Liver (tissue), 9 donors: Measurements from ENCODE around the gene SCGN. TPM values are rescaled to one million over a fixed set of nuclear protein-coding genes. Genes with fewer than 3 reads are reported as not detected.

ENCODE experiments used
- DNase-seq: peaks from one replicate; pipeline ENCODE4 v3.0.0-alpha.2; 2017; ENCODE audit warnings: low spot score
- H3K27ac ChIP-seq, 2 donors: one replicate each; pipeline ENCODE4 v1.7.0; 2013; ENCODE audit warnings: inconsistent platforms in 2 of 2, low read length in 2 of 2, control low read depth in 1 of 2, low read depth in 1 of 2, mild to moderate bottlenecking in 1 of 2
- H3K27me3 ChIP-seq, 4 donors: one replicate each; pipeline versions ENCODE4 v1.6.1 to v1.7.0; 2013; ENCODE audit warnings: low read length in 3 of 4, inconsistent platforms in 1 of 4, mild to moderate bottlenecking in 1 of 4, moderate library complexity in 1 of 4; ENCODE audit not compliant: control insufficient read depth in 4 of 4, insufficient read depth in 4 of 4
- H3K36me3 ChIP-seq, 4 donors: one replicate each; pipeline versions ENCODE4 v1.6.1 to v1.7.0; 2013; ENCODE audit warnings: low read length in 3 of 4, mild to moderate bottlenecking in 3 of 4, low read depth in 1 of 4, moderate library complexity in 1 of 4; ENCODE audit not compliant: control insufficient read depth in 4 of 4, insufficient read depth in 3 of 4
- H3K4me1 ChIP-seq, 4 donors: one replicate each; pipeline versions ENCODE4 v1.6.1 to v1.7.0; 2013; ENCODE audit warnings: low read length in 3 of 4, mild to moderate bottlenecking in 3 of 4, moderate library complexity in 1 of 4; ENCODE audit not compliant: control insufficient read depth in 4 of 4, insufficient read depth in 4 of 4
- H3K4me3 ChIP-seq, 3 donors: one replicate each; pipeline versions ENCODE4 v1.6.1 to v1.7.0; 2013; ENCODE audit warnings: low read length in 3 of 3, control low read depth in 1 of 3, low read depth in 1 of 3, mild to moderate bottlenecking in 1 of 3
- H3K9ac ChIP-seq, 2 donors: one replicate each; pipeline ENCODE4 v1.7.0; 2013; ENCODE audit warnings: low read length in 2 of 2, mild to moderate bottlenecking in 2 of 2, moderate library complexity in 2 of 2, control low read depth in 1 of 2, low read depth in 1 of 2
- H3K9me3 ChIP-seq, 4 donors: one replicate each; pipeline versions ENCODE4 v1.6.1 to v1.7.0; 2013; ENCODE audit warnings: low read length in 3 of 4; ENCODE audit not compliant: control insufficient read depth in 4 of 4
- EGR1 ChIP-seq, 2 donors: IDR thresholded peaks; 2 replicates each; pipeline ENCODE4 v1.6.1; 2016 to 2018; ENCODE audit warnings: antibody characterized with exemption in 2 of 2, low read depth in 2 of 2
- FOXA1 ChIP-seq: IDR thresholded peaks from 2 replicates; pipeline ENCODE4 v1.6.1; 2016; ENCODE audit warnings: antibody characterized with exemption
- FOXA2 ChIP-seq: IDR thresholded peaks from 2 replicates; pipeline ENCODE4 v1.6.1; 2016; ENCODE audit warnings: antibody characterized with exemption
- GABPA ChIP-seq, 2 donors: IDR thresholded peaks in 1 of 2; conservative IDR thresholded peaks in 1 of 2; 2 replicates each; pipeline ENCODE4 v1.6.1; 2016; ENCODE audit warnings: antibody characterized with exemption in 2 of 2, mild to moderate bottlenecking in 1 of 2, moderate library complexity in 1 of 2
- HNF4A ChIP-seq, 2 donors: conservative IDR thresholded peaks; 2 replicates each; pipeline ENCODE4 v1.6.1; 2016; ENCODE audit warnings: antibody characterized with exemption in 2 of 2, mild to moderate bottlenecking in 2 of 2
- HNF4G ChIP-seq: IDR thresholded peaks from 2 replicates; pipeline ENCODE4 v1.6.1; 2016; ENCODE audit warnings: antibody characterized with exemption
- JUND ChIP-seq, 2 donors: IDR thresholded peaks; 2 replicates each; pipeline ENCODE4 v1.6.1; 2016; ENCODE audit warnings: antibody characterized with exemption in 2 of 2
- NR2F2 ChIP-seq: IDR thresholded peaks from 2 replicates; pipeline ENCODE4 v1.6.1; 2016; ENCODE audit warnings: antibody characterized with exemption
- RAD21 ChIP-seq, 2 donors: IDR thresholded peaks; 2 replicates each; pipeline ENCODE4 v1.6.1; 2016; ENCODE audit warnings: antibody characterized with exemption in 2 of 2, mild to moderate bottlenecking in 2 of 2
- RXRA ChIP-seq, 2 donors: IDR thresholded peaks; 2 replicates each; pipeline ENCODE4 v1.6.1; 2017 to 2018; ENCODE audit warnings: antibody characterized with exemption in 2 of 2, mild to moderate bottlenecking in 1 of 2
- SP1 ChIP-seq: IDR thresholded peaks from 2 replicates; pipeline ENCODE4 v1.6.1; 2018; ENCODE audit warnings: antibody characterized with exemption, mild to moderate bottlenecking
- TAF1 ChIP-seq: conservative IDR thresholded peaks from 2 replicates; pipeline ENCODE4 v1.6.1; 2016; ENCODE audit warnings: antibody characterized with exemption, mild to moderate bottlenecking
- YY1 ChIP-seq: IDR thresholded peaks from 2 replicates; pipeline ENCODE4 v1.6.1; 2016; ENCODE audit warnings: antibody characterized with exemption, mild to moderate bottlenecking
- WGBS: extraction: QIAGEN DNeasy Blood & Tissue Kit; methylation state at CpG from one replicate; pipeline ENCODE4 v1.1.7; 2013; 5-methylcytosine and 5-hydroxymethylcytosine counted together
- polyA plus RNA-seq, 2 donors: library from polyadenylated mRNA; stranded (reverse) in 1 of 2; unstranded in 1 of 2; fragments of 200-250 nt in 1 of 2; fragments of >200 nt in 1 of 2; fragmentation: Nextera tagmentation in 1 of 2; extraction: Ambion mirVana in 1 of 2; gene quantifications; one replicate each; pipeline versions ENCODE4 v1.2.1 to v1.2.3, GENCODE V29; 2013 to 2015
- total RNA-seq, 2 donors: library from RNA; depleted of rRNA; stranded (reverse); fragments of >200 nt; gene quantifications; one replicate each; pipeline ENCODE4 v1.2.3, GENCODE V29; 2014
- TF ChIP-seq, protein P1 (sequence below): IDR thresholded peaks from 2 replicates; pipeline ENCODE4 v1.6.1; 2016; ENCODE audit warnings: antibody characterized with exemption
- TF ChIP-seq, protein P2 (sequence below): fragments of 150-350 bp; IDR thresholded peaks from 2 replicates; pipeline ENCODE4 v1.5.1; 2017; ENCODE audit warnings: improper control_type of control experiment, low read depth, low read length; ENCODE audit not compliant: missing input control
- TF ChIP-seq, protein P3 (sequence below): IDR thresholded peaks from 2 replicates; pipeline ENCODE4 v1.6.1; 2016; ENCODE audit warnings: antibody characterized with exemption
- TF ChIP-seq, protein P4 (sequence below): IDR thresholded peaks from 2 replicates; pipeline ENCODE4 v1.6.1; 2016; ENCODE audit warnings: antibody characterized with exemption, mild to moderate bottlenecking
- TF ChIP-seq, protein P5 (sequence below): IDR thresholded peaks from 2 replicates; pipeline ENCODE4 v1.6.1; 2016; ENCODE audit warnings: antibody characterized with exemption
- donor health status: healthy.
- donor health status: healthy.
- donor health status: healthy.
- donor health status: healthy.
- donor health status: healthy.

The SCGN gene
- total and polyA plus RNA-seq, 4 donors, result 0.28 to 8.1 (median 2.8) TPM

DNA sequence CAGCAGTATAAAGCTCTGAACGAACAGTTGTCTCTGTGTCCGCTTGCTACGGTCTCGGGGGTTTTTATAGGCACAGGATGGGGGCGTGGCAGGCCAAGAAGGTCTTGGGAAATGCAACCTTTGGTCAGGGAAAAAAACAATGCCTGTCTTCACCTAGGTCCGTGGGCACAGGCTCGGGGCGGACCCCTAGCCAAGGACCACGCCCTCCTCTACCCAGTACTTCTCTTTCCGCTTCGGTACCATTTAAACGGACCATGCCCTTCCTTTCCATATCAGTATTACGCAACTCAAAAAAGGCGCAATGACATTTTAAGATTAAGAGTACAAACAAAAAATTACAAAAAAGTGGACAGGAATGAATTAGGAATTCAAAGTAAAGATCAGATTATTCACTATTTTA is 58.3 kb downstream of the SCGN start (continued):
- TF ChIP-seq GABPA (IDR thresholded peaks at IDR 0.05 in 1 of 2, conservative IDR thresholded peaks at IDR 0.05 in 1 of 2), result no peak
- no peak for TF ChIP-seq EGR1 (IDR thresholded peaks at IDR 0.05; ENCODE audit: low read depth in 2 of 2)

DNA sequence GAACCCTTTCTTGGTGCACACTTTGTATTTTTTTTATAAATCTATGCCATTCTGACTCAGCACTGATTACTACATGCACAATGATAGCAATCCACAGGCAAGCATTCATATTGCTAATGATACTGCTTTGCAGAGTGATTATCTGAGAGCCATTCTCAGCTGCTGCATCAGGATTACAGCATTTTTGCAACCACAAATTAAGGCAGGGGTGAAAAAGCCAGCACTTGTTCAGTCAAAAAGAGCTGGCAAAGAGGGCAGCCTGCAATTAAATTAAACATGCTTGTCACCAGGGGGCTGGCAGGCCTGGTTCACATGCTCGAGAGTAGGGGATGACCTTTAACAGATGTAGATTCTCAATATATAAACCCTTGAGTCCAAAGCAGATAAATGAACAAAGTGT is 61.8 kb downstream of the SCGN start:
- H3K36me3 ChIP-seq, result no peaks in the 10 kb centered on the region
- no peak overlapping the region for H3K9ac ChIP-seq
- H3K9me3 ChIP-seq, result no peaks in the 10 kb centered on the region
- H3K4me3 ChIP-seq, result no peak overlapping the region
- no peaks in the 10 kb centered on the region for H3K27me3 ChIP-seq
- 74% methylated on average over 1 of the region's 1 CpG for WGBS
- DNase-seq, result no peak
- no peak overlapping the region for H3K27ac ChIP-seq
- H3K4me1 ChIP-seq, result no peaks in the 10 kb centered on the region
- TF ChIP-seq, protein P1, sequence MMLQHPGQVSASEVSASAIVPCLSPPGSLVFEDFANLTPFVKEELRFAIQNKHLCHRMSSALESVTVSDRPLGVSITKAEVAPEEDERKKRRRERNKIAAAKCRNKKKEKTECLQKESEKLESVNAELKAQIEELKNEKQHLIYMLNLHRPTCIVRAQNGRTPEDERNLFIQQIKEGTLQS, result no peak
- TF ChIP-seq GABPA (IDR thresholded peaks at IDR 0.05 in 1 of 2, conservative IDR thresholded peaks at IDR 0.05 in 1 of 2), result no peak
- no peak for TF ChIP-seq FOXA2
- TF ChIP-seq TAF1, result no peak

DNA sequence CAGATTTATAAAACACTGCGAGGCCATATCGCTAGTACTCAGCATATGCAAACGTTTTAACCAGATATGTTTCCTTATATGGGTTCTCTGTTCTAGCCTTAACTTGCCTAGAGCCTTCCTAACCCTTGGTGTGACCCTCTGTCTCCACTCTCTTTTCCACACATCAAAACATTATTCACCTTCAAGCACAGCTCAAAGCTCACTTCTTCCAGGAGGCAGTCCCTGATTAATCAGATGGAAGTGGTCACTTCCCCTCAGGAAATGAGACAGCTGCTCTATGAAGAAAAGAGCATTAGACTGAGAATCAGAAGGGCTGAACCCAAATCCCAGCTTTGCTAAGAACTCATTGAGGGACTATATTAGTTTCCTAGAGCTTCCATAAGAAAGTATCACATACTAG is 62.8 kb downstream of the SCGN start:
- Histone ChIP-seq H3K9me3 (no peaks in the 10 kb centered on the region), H3K27ac (no peak overlapping the region), H3K36me3 (no peaks in the 10 kb centered on the region), H3K4me1 (no peaks in the 10 kb centered on the region), H3K27me3 (no peaks in the 10 kb centered on the region), H3K9ac (no peak overlapping the region), H3K4me3 (no peak overlapping the region)
- 77% methylated on average over 3 of the region's 3 CpGs for WGBS
- TF ChIP-seq, protein P2, sequence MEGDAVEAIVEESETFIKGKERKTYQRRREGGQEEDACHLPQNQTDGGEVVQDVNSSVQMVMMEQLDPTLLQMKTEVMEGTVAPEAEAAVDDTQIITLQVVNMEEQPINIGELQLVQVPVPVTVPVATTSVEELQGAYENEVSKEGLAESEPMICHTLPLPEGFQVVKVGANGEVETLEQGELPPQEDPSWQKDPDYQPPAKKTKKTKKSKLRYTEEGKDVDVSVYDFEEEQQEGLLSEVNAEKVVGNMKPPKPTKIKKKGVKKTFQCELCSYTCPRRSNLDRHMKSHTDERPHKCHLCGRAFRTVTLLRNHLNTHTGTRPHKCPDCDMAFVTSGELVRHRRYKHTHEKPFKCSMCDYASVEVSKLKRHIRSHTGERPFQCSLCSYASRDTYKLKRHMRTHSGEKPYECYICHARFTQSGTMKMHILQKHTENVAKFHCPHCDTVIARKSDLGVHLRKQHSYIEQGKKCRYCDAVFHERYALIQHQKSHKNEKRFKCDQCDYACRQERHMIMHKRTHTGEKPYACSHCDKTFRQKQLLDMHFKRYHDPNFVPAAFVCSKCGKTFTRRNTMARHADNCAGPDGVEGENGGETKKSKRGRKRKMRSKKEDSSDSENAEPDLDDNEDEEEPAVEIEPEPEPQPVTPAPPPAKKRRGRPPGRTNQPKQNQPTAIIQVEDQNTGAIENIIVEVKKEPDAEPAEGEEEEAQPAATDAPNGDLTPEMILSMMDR, result no peak
- TF ChIP-seq HNF4A (conservative IDR thresholded peaks at IDR 0.05), result no peak
- no peak for TF ChIP-seq RXRA (IDR thresholded peaks at IDR 0.05)
- no peak for TF ChIP-seq NR2F2
- TF ChIP-seq, protein P1, result no peak
- TF ChIP-seq GABPA (IDR thresholded peaks at IDR 0.05 in 1 of 2, conservative IDR thresholded peaks at IDR 0.05 in 1 of 2), result no peak
- TF ChIP-seq SP1, result no peak
- no peak for TF ChIP-seq YY1
- no peak for TF ChIP-seq EGR1 (IDR thresholded peaks at IDR 0.05; ENCODE audit: low read depth in 2 of 2)
- TF ChIP-seq, protein P3, sequence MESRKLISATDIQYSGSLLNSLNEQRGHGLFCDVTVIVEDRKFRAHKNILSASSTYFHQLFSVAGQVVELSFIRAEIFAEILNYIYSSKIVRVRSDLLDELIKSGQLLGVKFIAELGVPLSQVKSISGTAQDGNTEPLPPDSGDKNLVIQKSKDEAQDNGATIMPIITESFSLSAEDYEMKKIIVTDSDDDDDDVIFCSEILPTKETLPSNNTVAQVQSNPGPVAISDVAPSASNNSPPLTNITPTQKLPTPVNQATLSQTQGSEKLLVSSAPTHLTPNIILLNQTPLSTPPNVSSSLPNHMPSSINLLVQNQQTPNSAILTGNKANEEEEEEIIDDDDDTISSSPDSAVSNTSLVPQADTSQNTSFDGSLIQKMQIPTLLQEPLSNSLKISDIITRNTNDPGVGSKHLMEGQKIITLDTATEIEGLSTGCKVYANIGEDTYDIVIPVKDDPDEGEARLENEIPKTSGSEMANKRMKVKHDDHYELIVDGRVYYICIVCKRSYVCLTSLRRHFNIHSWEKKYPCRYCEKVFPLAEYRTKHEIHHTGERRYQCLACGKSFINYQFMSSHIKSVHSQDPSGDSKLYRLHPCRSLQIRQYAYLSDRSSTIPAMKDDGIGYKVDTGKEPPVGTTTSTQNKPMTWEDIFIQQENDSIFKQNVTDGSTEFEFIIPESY, result no peak
- TF ChIP-seq TAF1, result no peak
- TF ChIP-seq, protein P4, sequence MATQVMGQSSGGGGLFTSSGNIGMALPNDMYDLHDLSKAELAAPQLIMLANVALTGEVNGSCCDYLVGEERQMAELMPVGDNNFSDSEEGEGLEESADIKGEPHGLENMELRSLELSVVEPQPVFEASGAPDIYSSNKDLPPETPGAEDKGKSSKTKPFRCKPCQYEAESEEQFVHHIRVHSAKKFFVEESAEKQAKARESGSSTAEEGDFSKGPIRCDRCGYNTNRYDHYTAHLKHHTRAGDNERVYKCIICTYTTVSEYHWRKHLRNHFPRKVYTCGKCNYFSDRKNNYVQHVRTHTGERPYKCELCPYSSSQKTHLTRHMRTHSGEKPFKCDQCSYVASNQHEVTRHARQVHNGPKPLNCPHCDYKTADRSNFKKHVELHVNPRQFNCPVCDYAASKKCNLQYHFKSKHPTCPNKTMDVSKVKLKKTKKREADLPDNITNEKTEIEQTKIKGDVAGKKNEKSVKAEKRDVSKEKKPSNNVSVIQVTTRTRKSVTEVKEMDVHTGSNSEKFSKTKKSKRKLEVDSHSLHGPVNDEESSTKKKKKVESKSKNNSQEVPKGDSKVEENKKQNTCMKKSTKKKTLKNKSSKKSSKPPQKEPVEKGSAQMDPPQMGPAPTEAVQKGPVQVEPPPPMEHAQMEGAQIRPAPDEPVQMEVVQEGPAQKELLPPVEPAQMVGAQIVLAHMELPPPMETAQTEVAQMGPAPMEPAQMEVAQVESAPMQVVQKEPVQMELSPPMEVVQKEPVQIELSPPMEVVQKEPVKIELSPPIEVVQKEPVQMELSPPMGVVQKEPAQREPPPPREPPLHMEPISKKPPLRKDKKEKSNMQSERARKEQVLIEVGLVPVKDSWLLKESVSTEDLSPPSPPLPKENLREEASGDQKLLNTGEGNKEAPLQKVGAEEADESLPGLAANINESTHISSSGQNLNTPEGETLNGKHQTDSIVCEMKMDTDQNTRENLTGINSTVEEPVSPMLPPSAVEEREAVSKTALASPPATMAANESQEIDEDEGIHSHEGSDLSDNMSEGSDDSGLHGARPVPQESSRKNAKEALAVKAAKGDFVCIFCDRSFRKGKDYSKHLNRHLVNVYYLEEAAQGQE, result no peak
- TF ChIP-seq RAD21 (IDR thresholded peaks at IDR 0.05), result no peak
- TF ChIP-seq, protein P5, sequence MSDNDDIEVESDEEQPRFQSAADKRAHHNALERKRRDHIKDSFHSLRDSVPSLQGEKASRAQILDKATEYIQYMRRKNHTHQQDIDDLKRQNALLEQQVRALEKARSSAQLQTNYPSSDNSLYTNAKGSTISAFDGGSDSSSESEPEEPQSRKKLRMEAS, result no peak
- no peak for TF ChIP-seq JUND (IDR thresholded peaks at IDR 0.05)
- TF ChIP-seq FOXA1, result no peak
- no peak for TF ChIP-seq FOXA2
- TF ChIP-seq HNF4G, result no peak
- DNase-seq, result no peak
